OCI-LY3 (cell line): ENCODE results near the gene NTRK1.

Source experiments
- EZH2phosphoT487 ChIP-seq: fragments of 200-600 bp; shearing (Covaris generic); IDR thresholded peaks from 2 replicates; pipeline ENCODE4 v1.6.1; 2018; ENCODE audit warnings: antibody characterized with exemption, mixed run types, low read depth
- TF ChIP-seq, protein P1 (sequence below): fragments of 200-600, 300-600 bp; sonication (generic); IDR thresholded peaks from 2 replicates; pipeline ENCODE4 v1.5.1; 2014; ENCODE audit warnings: antibody characterized with exemption, low read length, low read depth

DNA sequence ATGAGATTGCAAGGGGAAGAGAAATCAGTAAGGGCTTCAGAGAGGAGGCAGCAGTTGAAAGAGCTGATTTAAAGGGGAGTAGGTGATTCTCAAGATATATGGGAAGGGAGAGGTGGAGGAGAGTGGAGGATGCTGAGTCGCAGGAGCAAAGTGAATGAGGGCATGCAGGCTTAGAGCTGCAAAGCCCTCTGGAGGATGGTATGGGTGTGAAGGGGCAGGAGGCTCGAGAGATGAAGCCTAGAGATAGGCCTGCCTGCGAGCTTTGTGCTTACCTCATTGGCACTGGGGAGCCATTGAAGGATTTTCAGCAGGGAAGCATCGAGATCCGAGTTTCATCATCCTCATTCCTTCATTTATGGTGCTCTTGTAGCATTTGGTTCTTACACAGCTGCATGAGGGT is 28.2 kb upstream of the NTRK1 start:
- TF ChIP-seq EZH2phosphoT487: no peak
- TF ChIP-seq, protein P1, sequence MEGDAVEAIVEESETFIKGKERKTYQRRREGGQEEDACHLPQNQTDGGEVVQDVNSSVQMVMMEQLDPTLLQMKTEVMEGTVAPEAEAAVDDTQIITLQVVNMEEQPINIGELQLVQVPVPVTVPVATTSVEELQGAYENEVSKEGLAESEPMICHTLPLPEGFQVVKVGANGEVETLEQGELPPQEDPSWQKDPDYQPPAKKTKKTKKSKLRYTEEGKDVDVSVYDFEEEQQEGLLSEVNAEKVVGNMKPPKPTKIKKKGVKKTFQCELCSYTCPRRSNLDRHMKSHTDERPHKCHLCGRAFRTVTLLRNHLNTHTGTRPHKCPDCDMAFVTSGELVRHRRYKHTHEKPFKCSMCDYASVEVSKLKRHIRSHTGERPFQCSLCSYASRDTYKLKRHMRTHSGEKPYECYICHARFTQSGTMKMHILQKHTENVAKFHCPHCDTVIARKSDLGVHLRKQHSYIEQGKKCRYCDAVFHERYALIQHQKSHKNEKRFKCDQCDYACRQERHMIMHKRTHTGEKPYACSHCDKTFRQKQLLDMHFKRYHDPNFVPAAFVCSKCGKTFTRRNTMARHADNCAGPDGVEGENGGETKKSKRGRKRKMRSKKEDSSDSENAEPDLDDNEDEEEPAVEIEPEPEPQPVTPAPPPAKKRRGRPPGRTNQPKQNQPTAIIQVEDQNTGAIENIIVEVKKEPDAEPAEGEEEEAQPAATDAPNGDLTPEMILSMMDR: no peak
